T-helper 1 cell treated with Interleukin-12 subunit alpha and Interleukin-12 subunit beta and Interleukin-4 antibody, amounts not matched to agents 30 μg/mL and 1 μg/mL, for 36 hours (primary cell): Measurements from ENCODE around the gene MYOM3.

ENCODE experiments used
- H3K27ac Mint-ChIP-seq: one replicate; pipeline ENCODE4 v1.8.0; 2021; ENCODE audit warnings: mild to moderate bottlenecking, mixed read lengths
- H3K27me3 Mint-ChIP-seq: one replicate; pipeline ENCODE4 v1.8.0; 2021; ENCODE audit warnings: low read depth, mixed read lengths
- H3K36me3 Mint-ChIP-seq: one replicate; pipeline ENCODE4 v1.8.0; 2021; ENCODE audit warnings: low read depth, mixed read lengths
- H3K4me1 Mint-ChIP-seq: one replicate; pipeline ENCODE4 v1.8.0; 2021; ENCODE audit warnings: low read depth, mixed read lengths
- H3K4me3 Mint-ChIP-seq: one replicate; pipeline ENCODE4 v1.8.0; 2021; ENCODE audit warnings: mild to moderate bottlenecking, moderate library complexity, mixed read lengths
- H3K9me3 Mint-ChIP-seq: one replicate; pipeline ENCODE4 v1.8.0; 2021; ENCODE audit warnings: mixed read lengths

The MYOM3 gene

GRCh38 chr1:24089027-24089742 lies 22.8 kb downstream of the MYOM3 start:
- Mint-ChIP-seq H3K4me3 (no peak overlapping the region), H3K4me1 (no peaks in the 10 kb centered on the region), H3K36me3 (no peaks in the 10 kb centered on the region), H3K27me3 (peaks cover 9% of the 10 kb centered on the region), H3K9me3 (no peaks in the 10 kb centered on the region), H3K27ac (no peak overlapping the region)

DNA sequence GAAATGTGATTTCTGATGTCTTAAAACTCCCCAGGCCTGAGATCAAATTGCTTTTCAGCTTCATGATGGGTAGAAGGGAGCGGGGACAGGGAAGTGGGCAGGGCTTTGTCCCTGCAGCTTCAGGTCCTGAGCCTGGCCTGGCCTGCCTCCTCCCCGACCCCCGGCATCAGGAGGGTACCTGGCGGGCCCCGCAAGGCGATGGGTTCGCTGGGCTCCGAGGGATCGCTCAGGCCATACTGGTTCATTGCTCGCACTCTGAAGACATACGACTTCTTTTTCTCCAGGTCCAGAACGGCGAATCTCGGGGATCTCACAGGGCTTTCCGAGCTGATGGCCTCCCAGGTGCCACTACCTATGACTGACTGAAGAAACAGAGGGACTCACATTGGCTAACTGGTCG lies 25.5 kb downstream of the MYOM3 start:
- peaks cover 9% of the 10 kb centered on the region for H3K27me3 Mint-ChIP-seq
- H3K27ac Mint-ChIP-seq: no peak overlapping the region
- no peaks in the 10 kb centered on the region for H3K4me1 Mint-ChIP-seq
- H3K36me3 Mint-ChIP-seq: no peaks in the 10 kb centered on the region
- H3K9me3 Mint-ChIP-seq: no peaks in the 10 kb centered on the region
- H3K4me3 Mint-ChIP-seq: no peak overlapping the region

GRCh38 chr1:24085546-24085945 lies 26.4 kb downstream of the MYOM3 start:
- Mint-ChIP-seq H3K27me3 (peaks cover 12% of the 10 kb centered on the region), H3K4me3 (no peak overlapping the region), H3K9me3 (no peaks in the 10 kb centered on the region), H3K36me3 (no peaks in the 10 kb centered on the region), H3K27ac (no peak overlapping the region), H3K4me1 (no peaks in the 10 kb centered on the region)

DNA sequence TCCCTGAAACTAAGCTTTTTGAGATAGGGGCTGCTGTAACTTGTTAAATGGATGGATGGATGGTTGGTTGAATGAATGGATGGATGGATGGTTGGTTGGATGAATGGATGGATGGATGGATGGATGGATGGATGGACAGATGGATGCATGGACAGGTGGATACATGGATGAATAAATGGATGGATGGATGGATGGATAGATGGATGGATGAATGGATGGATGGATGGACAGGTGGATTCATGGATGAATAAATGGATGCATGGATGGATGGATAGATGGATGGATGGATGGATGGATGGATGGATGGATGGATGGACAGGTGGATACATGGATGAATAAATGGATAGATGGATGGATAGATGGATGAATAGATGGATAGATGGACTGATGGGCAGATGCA lies 26.9 kb downstream of the MYOM3 start:
- no peak overlapping the region for H3K27ac Mint-ChIP-seq
- no peak overlapping the region for H3K4me3 Mint-ChIP-seq
- H3K9me3 Mint-ChIP-seq: no peaks in the 10 kb centered on the region
- H3K27me3 Mint-ChIP-seq: peaks cover 15% of the 10 kb centered on the region
- no peaks in the 10 kb centered on the region for H3K4me1 Mint-ChIP-seq
- no peaks in the 10 kb centered on the region for H3K36me3 Mint-ChIP-seq

DNA sequence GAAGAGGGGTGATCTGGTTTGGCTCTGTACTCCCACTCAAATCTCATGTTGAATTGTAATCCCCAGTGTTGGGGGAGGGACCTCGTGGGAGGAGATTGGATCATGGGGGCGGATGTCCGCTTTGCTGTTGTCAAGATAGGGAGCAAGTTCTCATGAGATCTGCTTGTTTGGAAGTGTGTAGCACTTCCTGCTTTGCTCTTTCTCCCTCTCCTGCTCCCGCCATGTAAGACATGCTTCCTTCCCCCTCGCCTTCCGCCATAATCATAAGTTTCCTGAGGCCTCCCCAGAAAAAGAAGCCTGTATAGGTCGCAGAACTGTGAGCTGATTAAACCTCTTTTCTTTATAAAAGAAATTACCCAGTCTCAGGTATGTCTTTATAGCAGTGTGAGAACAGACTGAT lies 27.9 kb downstream of the MYOM3 start:
- H3K4me3 Mint-ChIP-seq: no peak overlapping the region
- no peaks in the 10 kb centered on the region for H3K4me1 Mint-ChIP-seq
- no peak overlapping the region for H3K27ac Mint-ChIP-seq
- H3K9me3 Mint-ChIP-seq: no peaks in the 10 kb centered on the region
- H3K36me3 Mint-ChIP-seq: no peaks in the 10 kb centered on the region
- peaks cover 15% of the 10 kb centered on the region for H3K27me3 Mint-ChIP-seq

- no peaks in the 10 kb centered on the region for H3K4me1 Mint-ChIP-seq
- H3K27ac Mint-ChIP-seq: no peak overlapping the region
- no peaks in the 10 kb centered on the region for H3K36me3 Mint-ChIP-seq
- H3K27me3 Mint-ChIP-seq: peaks cover 16% of the 10 kb centered on the region
- H3K4me3 Mint-ChIP-seq: no peak overlapping the region
- H3K9me3 Mint-ChIP-seq: no peaks in the 10 kb centered on the region
These were observed 29.6 kb downstream of the MYOM3 start for GRCh38 chr1:24082372-24082771.

- Mint-ChIP-seq H3K9me3 (no peaks in the 10 kb centered on the region), H3K4me3 (no peak overlapping the region), H3K4me1 (no peaks in the 10 kb centered on the region), H3K27me3 (peaks cover 20% of the 10 kb centered on the region), H3K27ac (no peak overlapping the region), H3K36me3 (no peaks in the 10 kb centered on the region)
These were observed 30.7 kb downstream of the MYOM3 start for GRCh38 chr1:24081190-24081589.

DNA sequence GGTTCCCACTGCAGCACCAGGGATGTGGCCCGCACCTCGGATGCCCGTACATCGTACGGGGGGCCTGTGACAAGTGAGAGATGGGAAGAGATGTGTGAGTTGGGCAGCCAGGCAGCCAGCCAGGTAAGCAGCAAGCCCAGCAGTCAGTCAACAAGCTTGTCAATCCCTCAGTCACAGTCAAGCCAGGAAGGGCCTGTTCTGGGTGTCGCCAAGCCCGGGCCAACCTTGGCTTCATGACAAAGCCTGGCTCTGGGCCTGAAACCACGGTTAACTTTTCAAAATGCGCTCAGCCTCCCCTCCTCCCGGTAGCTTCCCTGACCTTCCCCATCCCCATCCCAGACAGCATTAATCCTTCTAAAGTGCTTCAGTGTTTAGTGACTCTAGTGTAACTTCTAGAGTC lies 31.8 kb downstream of the MYOM3 start:
- H3K4me1 Mint-ChIP-seq: no peaks in the 10 kb centered on the region

GRCh38 chr1:24077278-24077978 lies 34.5 kb downstream of the MYOM3 start:
- no peak overlapping the region for H3K27ac Mint-ChIP-seq
- peaks cover 11% of the 10 kb centered on the region for H3K27me3 Mint-ChIP-seq
- no peaks in the 10 kb centered on the region for H3K9me3 Mint-ChIP-seq
- no peak overlapping the region for H3K4me3 Mint-ChIP-seq
- no peaks in the 10 kb centered on the region for H3K4me1 Mint-ChIP-seq
- no peaks in the 10 kb centered on the region for H3K36me3 Mint-ChIP-seq

More for the DNA sequence above, 31.8 kb downstream of the MYOM3 start:
- Mint-ChIP-seq H3K9me3 (no peaks in the 10 kb centered on the region), H3K4me3 (no peak overlapping the region), H3K27me3 (peaks cover 13% of the 10 kb centered on the region), H3K36me3 (no peaks in the 10 kb centered on the region), H3K27ac (no peak overlapping the region)

DNA sequence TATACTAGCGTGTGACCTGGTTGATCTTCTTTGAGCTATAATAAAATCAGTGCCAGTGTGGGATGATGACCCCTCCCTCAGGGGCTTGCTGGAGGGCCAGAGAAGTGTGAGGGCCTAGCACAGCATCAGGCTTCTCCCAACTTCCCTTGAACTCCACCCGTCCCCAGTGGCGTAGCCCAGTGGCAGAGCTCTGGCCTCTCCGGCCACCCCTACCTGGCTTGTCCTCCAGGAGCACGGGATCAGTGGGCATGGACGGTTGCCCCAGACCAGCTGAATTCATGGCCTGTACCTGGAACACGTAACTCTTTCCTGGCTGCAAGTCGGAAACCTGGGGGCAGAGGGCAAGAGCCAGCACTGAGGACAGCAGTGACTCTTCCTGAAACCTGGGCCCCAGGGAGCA lies 36.0 kb downstream of the MYOM3 start:
- no peaks in the 10 kb centered on the region for H3K9me3 Mint-ChIP-seq
- H3K4me3 Mint-ChIP-seq: no peak overlapping the region
- no peak overlapping the region for H3K27ac Mint-ChIP-seq
- peaks cover 12% of the 10 kb centered on the region for H3K27me3 Mint-ChIP-seq
- H3K4me1 Mint-ChIP-seq: peaks cover under 1% of the 10 kb centered on the region
- no peaks in the 10 kb centered on the region for H3K36me3 Mint-ChIP-seq

- no peak overlapping the region for H3K4me3 Mint-ChIP-seq
- H3K4me1 Mint-ChIP-seq: peaks cover 4% of the 10 kb centered on the region
- H3K27ac Mint-ChIP-seq: no peak overlapping the region
- peaks cover 12% of the 10 kb centered on the region for H3K27me3 Mint-ChIP-seq
- H3K36me3 Mint-ChIP-seq: no peaks in the 10 kb centered on the region
- H3K9me3 Mint-ChIP-seq: no peaks in the 10 kb centered on the region
These were observed 36.4 kb downstream of the MYOM3 start for GRCh38 chr1:24075590-24075854.

GRCh38 chr1:24074817-24075589 lies 36.9 kb downstream of the MYOM3 start:
- Mint-ChIP-seq H3K4me1 (peaks cover 4% of the 10 kb centered on the region), H3K27me3 (peaks cover 9% of the 10 kb centered on the region), H3K9me3 (no peaks in the 10 kb centered on the region), H3K27ac (no peak overlapping the region), H3K4me3 (no peak overlapping the region), H3K36me3 (no peaks in the 10 kb centered on the region)

DNA sequence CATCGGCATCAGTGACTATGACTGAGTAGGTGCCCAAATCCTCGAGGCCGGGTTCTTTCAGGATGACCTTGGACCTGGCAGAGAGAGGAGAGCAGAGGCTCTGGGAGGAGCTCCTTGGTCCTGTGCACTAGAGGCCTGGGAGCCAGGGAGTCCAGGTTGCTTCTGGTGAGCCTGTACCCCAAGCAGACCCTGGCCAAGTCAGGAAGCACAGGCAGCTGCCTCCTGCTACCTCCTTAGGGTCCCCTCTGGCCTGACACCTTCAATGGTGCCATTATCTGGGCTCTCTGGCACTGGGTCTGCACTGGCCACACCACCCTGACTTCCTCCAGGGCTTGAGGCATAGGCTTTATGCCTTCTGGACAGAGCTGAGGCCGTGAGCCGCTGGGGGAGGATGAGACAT lies 37.7 kb downstream of the MYOM3 start:
- Mint-ChIP-seq H3K9me3 (no peaks in the 10 kb centered on the region), H3K4me3 (no peak overlapping the region), H3K4me1 (peaks cover 4% of the 10 kb centered on the region), H3K27me3 (peaks cover 10% of the 10 kb centered on the region), H3K36me3 (no peaks in the 10 kb centered on the region), H3K27ac (no peak overlapping the region)

DNA sequence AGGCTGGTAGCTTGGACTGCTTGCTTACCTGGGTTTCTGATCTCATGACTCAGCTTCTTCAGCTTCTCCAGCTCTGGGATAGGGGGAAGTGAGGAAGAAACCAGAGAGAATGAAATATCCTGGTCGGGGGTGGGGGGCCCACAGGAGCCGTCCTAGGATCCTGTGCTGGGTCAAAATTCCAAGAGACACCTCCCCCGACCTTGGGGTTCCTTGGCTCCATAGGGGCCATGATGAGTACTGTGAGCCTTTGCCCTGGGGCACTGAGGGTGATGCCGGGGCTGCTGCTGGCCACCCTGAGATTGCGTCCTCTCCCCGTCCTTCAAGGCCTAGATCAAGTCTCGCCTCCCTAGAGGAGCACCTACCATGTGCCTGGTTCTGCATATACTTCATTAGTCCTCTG lies 40.0 kb downstream of the MYOM3 start:
- no peaks in the 10 kb centered on the region for H3K36me3 Mint-ChIP-seq
- peaks cover 4% of the 10 kb centered on the region for H3K4me1 Mint-ChIP-seq
- no peaks in the 10 kb centered on the region for H3K9me3 Mint-ChIP-seq
- no peak overlapping the region for H3K27ac Mint-ChIP-seq
- H3K27me3 Mint-ChIP-seq: peaks cover 13% of the 10 kb centered on the region
- H3K4me3 Mint-ChIP-seq: no peak overlapping the region

- Mint-ChIP-seq H3K9me3 (no peaks in the 10 kb centered on the region), H3K27ac (no peak overlapping the region), H3K4me1 (peaks cover 4% of the 10 kb centered on the region), H3K4me3 (no peak overlapping the region), H3K27me3 (peaks cover 18% of the 10 kb centered on the region), H3K36me3 (no peaks in the 10 kb centered on the region)
These were observed 41.0 kb downstream of the MYOM3 start for GRCh38 chr1:24070821-24071393.
